Measurements from ENCODE around the gene DFFB. TPM values are rescaled to one million over a fixed set of nuclear protein-coding genes. Genes with fewer than 3 reads are reported as not detected.
A peak's percentile ranks its signal among the peaks of the same experiment; 100 is the strongest.

Gene DFFB
- total and polyA plus RNA-seq, 2 of the 13 experiments (the other 11 are each of a cell fraction or from before 2014, with no cell fraction given), result 4.6 to 9.3 TPM

GRCh38 chr1:3864884-3865283, 7.6 kb downstream of the DFFB start:
- CTCF ChIA-PET (ENCODE audit: low intra/inter-chr PET ratio, low total read pairs), result no interaction called here
- POLR2A ChIA-PET, result no interaction called here

More at GRCh38 chr1:3864884-3865283, 7.6 kb downstream of the DFFB start:
- no peaks in the 10 kb centered on the region for H3K79me2 ChIP-seq (ENCODE audit: insufficient read depth, low read length)
- intact Hi-C loops (cut with micrococcal nuclease; ENCODE audit: unreplicated experiment) (no loop called here), in situ Hi-C loops (cut with HindIII; ENCODE audit: extremely low pct_ligation_motif_present, low pct_unique_long_range_greater_than_20kb) (no loop called here)
- no peak for FAIRE-seq
- no peak for ATAC-seq
- H3K4me2 ChIP-seq (ENCODE audit: low read depth, low read length), result no peak overlapping the region
- H3K27ac ChIP-seq (ENCODE audit: extremely low read length, insufficient read depth, low read length), result no peak overlapping the region
- H3K4me3 ChIP-seq (replicated peaks in 1 of 3; ENCODE audit: insufficient read depth in 1 of 3, low read depth in 2 of 3, low read length in 3 of 3), result no peak overlapping the region
- no TSS peak for BruUV-seq (replicated peaks)
- H3K9ac ChIP-seq (ENCODE audit: insufficient read depth, low read depth, low read length), result no peak overlapping the region
- H2AFZ ChIP-seq (ENCODE audit: low read length), result no peak overlapping the region
- WGBS (ENCODE audit: low lambda C conversion rate), result 83% methylated on average over 6 of the region's 6 CpGs
- peaks cover 0 to 10% of the 10 kb centered on the region in 2 experiments; a peak in 2 of 5 replicates for H3K36me3 ChIP-seq (replicated peaks in 1 of 2; ENCODE audit: control insufficient read depth in 1 of 2, insufficient read depth in 2 of 2, low read length in 2 of 2)
- H4K20me1 ChIP-seq (ENCODE audit: insufficient read depth, low read length), result no peaks in the 10 kb centered on the region
- TF ChIP-seq ZFP90 (CRISPR knock-in tag; IDR thresholded peaks at IDR 0.05; ENCODE audit: borderline replicate concordance), result no peak
- no peak for TF ChIP-seq ZNF280B (CRISPR knock-in tag; IDR thresholded peaks at IDR 0.05; ENCODE audit: borderline replicate concordance)
- 0 out of 4 replicates have a peak, but pooled peaks of 1 of the 2 experiments have one; percentile 27 for TF ChIP-seq MAFK (conservative IDR thresholded peaks at IDR 0.05 in 1 of 2, IDR thresholded peaks at IDR 0.05 in 1 of 2; ENCODE audit: low read length in 2 of 2)
- no peak for TF ChIP-seq FIP1L1 (IDR thresholded peaks at IDR 0.05; ENCODE audit: borderline replicate concordance, insufficient read depth, low read depth, low read length)
- TF ChIP-seq PPARG (CRISPR knock-in tag; conservative IDR thresholded peaks at IDR 0.05), result no peak
- no peak for TF ChIP-seq AGO1 (IDR thresholded peaks at IDR 0.05; ENCODE audit: low read depth, low read length, poor library complexity, severe bottlenecking)
- TF ChIP-seq HIC2 (CRISPR knock-in tag; IDR thresholded peaks at IDR 0.05; ENCODE audit: low read depth), result no peak
- TF ChIP-seq, protein P1, sequence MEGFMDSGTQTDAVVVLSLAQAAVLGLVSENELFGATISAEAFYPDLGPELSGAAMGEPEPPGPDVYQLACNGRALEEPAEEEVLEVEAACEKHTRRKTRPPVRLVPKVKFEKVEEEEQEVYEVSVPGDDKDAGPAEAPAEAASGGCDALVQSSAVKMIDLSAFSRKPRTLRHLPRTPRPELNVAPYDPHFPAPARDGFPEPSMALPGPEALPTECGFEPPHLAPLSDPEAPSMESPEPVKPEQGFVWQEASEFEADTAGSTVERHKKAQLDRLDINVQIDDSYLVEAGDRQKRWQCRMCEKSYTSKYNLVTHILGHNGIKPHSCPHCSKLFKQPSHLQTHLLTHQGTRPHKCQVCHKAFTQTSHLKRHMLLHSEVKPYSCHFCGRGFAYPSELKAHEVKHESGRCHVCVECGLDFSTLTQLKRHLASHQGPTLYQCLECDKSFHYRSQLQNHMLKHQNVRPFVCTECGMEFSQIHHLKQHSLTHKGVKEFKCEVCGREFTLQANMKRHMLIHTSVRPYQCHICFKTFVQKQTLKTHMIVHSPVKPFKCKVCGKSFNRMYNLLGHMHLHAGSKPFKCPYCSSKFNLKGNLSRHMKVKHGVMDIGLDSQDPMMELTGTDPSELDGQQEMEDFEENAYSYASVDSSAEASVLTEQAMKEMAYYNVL (CRISPR knock-in tag; IDR thresholded peaks at IDR 0.05; ENCODE audit: borderline replicate concordance), result no peak
- TF ChIP-seq RXRB (CRISPR knock-in tag; IDR thresholded peaks at IDR 0.05; ENCODE audit: borderline replicate concordance), result no peak
- TF ChIP-seq SOX5 (CRISPR knock-in tag; IDR thresholded peaks at IDR 0.05; ENCODE audit: borderline replicate concordance), result peak; percentile 9; the same call in 1 of the 2 replicates
- 0 out of 2 replicates have a peak, but pooled peaks have one; percentile 10 for TF ChIP-seq MAFF (IDR thresholded peaks at IDR 0.05; ENCODE audit: low read depth, low read length)
- H3K9me3 ChIP-seq (ENCODE audit: low read length), result no peaks in the 10 kb centered on the region
- no peak for DNase-seq (ENCODE audit: low spot score)
- no peaks in the 10 kb centered on the region for H3K27me3 ChIP-seq (ENCODE audit: control insufficient read depth in 1 of 2, insufficient read depth in 2 of 2, low read length in 2 of 2)
- H3K4me1 ChIP-seq (ENCODE audit: insufficient read depth, low read length), result peaks cover 12% of the 10 kb centered on the region

Data from HepG2 (cell line).